Brain microvascular endothelial cell (primary cell): ENCODE results near the gene ZNF524.

ENCODE experiments used
- DNase-seq: peaks from one replicate; pipeline ENCODE4 v3.0.0-alpha.2; 2020
- H3K27ac ChIP-seq: fragments of 250-450 bp; sonication (Bioruptor Pico); 2 replicates; pipeline ENCODE4 v1.5.1; 2020; ENCODE audit warnings: mild to moderate bottlenecking, moderate library complexity
- H3K27me3 ChIP-seq: fragments of 250-450 bp; sonication (Bioruptor Pico); replicated peaks from 2 replicates; pipeline ENCODE4 v1.5.1; 2020; ENCODE audit warnings: mild to moderate bottlenecking
- H3K36me3 ChIP-seq: fragments of 250-450 bp; sonication (Bioruptor Pico); replicated peaks from 2 replicates; pipeline ENCODE4 v1.5.1; 2020; ENCODE audit warnings: mild to moderate bottlenecking
- H3K4me3 ChIP-seq: 2 replicates; pipeline ENCODE4 v1.5.1; 2011; ENCODE audit warnings: low read depth, mild to moderate bottlenecking, control low read depth, low read length, moderate library complexity
- CTCF ChIP-seq: IDR thresholded peaks from 2 replicates; pipeline ENCODE4 v1.5.1; 2011; ENCODE audit warnings: low read depth, mild to moderate bottlenecking, moderate library complexity, low read length, control low read depth, inconsistent platforms; ENCODE audit errors: missing control alignments
- in situ Hi-C: cut with HindIII; loops from 2 replicates; pipeline ENCODE4 v1.10.0; 2017; ENCODE audit warnings: low sequenced_read_pairs, low pct_ligation_motif_present

The ZNF524 gene

GRCh38 chr19:55598034-55598433 is 2.1 kb upstream of the ZNF524 start:
- Histone ChIP-seq H3K27ac (no peak overlapping the region), H3K36me3 (peaks cover 25% of the 10 kb centered on the region), H3K27me3 (no peaks in the 10 kb centered on the region), H3K4me3 (no peak overlapping the region)
- DNase-seq = no peak
- in situ Hi-C loops = no loop called here
- no peak for TF ChIP-seq CTCF

- Histone ChIP-seq H3K27me3 (no peaks in the 10 kb centered on the region), H3K36me3 (peaks cover 23% of the 10 kb centered on the region), H3K27ac (peak overlapping the region; percentile 98), H3K4me3 (peak overlapping the region; percentile 79)
- DNase-seq = peak; percentile 94
- no peak for TF ChIP-seq CTCF
- in situ Hi-C loops = no loop called here
These were observed 1.2 kb upstream of the ZNF524 start for GRCh38 chr19:55598719-55599467.

GRCh38 chr19:55599468-55599841 is 633 bp upstream of the ZNF524 start, which contains the start of gene FIZ1:
TSS of gene FIZ1 (minus strand) at chr19:55599517. CDS start at chr19:55597865, 1,652 bp downstream.
- Histone ChIP-seq H3K36me3 (peaks cover 22% of the 10 kb centered on the region), H3K4me3 (peak within 1 kb of the TSS; percentile 79), H3K27ac (peak within 1 kb of the TSS; percentile 98), H3K27me3 (no peaks in the 10 kb centered on the region)
- TF ChIP-seq CTCF = no peak
- DNase-seq = peak; percentile 98
- in situ Hi-C loops = no loop called here

GRCh38 chr19:55600662-55601028 is 557 bp downstream of the ZNF524 start:
- Histone ChIP-seq H3K27me3 (no peaks in the 10 kb centered on the region), H3K27ac (peak overlapping the region; percentile 98), H3K4me3 (peak overlapping the region; percentile 79), H3K36me3 (peaks cover 13% of the 10 kb centered on the region)
- TF ChIP-seq CTCF = no peak
- in situ Hi-C loops = loop anchor here (25.0 kb wide), 1 partner anchor 213 kb away; the partner anchor contains the start of genes RPL28, TMEM190 and TMEM238
- DNase-seq = no peak

- DNase-seq = no peak
- H3K36me3 ChIP-seq = peaks cover 9% of the 10 kb centered on the region
- in situ Hi-C loops = loop anchor here (25.0 kb wide), 1 partner anchor 214 kb away; the partner anchor contains the start of genes RPL28, TMEM190 and TMEM238
- TF ChIP-seq CTCF = no peak
- no peak overlapping the region for H3K27ac ChIP-seq
- H3K27me3 ChIP-seq = no peaks in the 10 kb centered on the region
- peak overlapping the region; percentile 79 for H3K4me3 ChIP-seq
These were observed 996 bp downstream of the ZNF524 start for GRCh38 chr19:55601084-55601483.
